Adipose tissue (tissue), 3 donors: ENCODE measurements around the gene TOB1. TPM values are rescaled to one million over a fixed set of nuclear protein-coding genes. Genes with fewer than 3 reads are reported as not detected.
A peak's percentile ranks its signal among the peaks of the same experiment; 100 is the strongest.

Source experiments
- H3K27ac ChIP-seq: one replicate; pipeline ENCODE4 v1.5.1; 2013; ENCODE audit warnings: low read depth, low read length
- WGBS, 3 donors: extraction: QIAGEN DNeasy Blood & Tissue Kit; methylation state at CpG; one replicate each; pipeline ENCODE4 v1.1.7; 2013; 5-methylcytosine and 5-hydroxymethylcytosine counted together
- polyA plus RNA-seq, 3 donors: library from polyadenylated mRNA; stranded (reverse); fragments of 200-250 nt; gene quantifications; one replicate each; pipeline ENCODE4 v1.2.3, GENCODE V29; 2013
- donor health status: healthy with polysubstance abuse.
- donor health status: Bipolar disorder and iron deficiency.
- donor health status: healthy.

TOB1 gene
- 10 to 100 TPM; 16.3 to 81.5 (median 25.4) TPM for polyA plus RNA-seq

- peak within 1 kb of the TSS; percentile 99 for H3K27ac ChIP-seq
- WGBS, 3 donors: 0 to 1% (median 0%) methylated on average over 55 to 75 of the region's 75 CpGs
These were observed at the start of gene TOB1 for GRCh38 chr17:50866261-50866949. TSS of gene TOB1 (minus strand) at chr17:50866354. CDS start at chr17:50864017, 2,337 bp downstream.

- 76 to 92% (median 88%) methylated on average over 11 of the region's 11 CpGs for WGBS, 3 donors
- H3K27ac ChIP-seq: no peak overlapping the region
These were observed 48.4 kb upstream of the TOB1 start for GRCh38 chr17:50914505-50915063.

DNA sequence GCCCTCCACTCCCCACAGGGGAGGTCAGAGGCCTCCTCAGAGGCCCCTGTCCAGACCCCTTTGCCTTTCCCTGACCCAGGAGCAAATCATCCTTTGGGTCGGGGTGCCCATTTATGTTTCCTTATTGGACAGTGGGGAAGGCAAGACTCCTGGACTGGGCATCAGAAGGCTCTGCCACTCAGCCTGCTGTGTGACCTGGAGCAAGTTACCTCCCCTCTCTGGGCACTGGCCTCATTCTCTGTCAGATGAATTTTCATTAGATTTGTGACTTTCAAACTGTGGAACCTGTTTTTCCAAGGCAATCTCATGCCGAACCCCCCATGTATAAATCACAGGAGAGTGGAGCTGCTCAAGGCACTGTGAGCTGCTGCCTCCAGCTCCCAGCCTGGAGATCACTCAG lies 47.0 kb upstream of the TOB1 start:
- no peak overlapping the region for H3K27ac ChIP-seq

DNA sequence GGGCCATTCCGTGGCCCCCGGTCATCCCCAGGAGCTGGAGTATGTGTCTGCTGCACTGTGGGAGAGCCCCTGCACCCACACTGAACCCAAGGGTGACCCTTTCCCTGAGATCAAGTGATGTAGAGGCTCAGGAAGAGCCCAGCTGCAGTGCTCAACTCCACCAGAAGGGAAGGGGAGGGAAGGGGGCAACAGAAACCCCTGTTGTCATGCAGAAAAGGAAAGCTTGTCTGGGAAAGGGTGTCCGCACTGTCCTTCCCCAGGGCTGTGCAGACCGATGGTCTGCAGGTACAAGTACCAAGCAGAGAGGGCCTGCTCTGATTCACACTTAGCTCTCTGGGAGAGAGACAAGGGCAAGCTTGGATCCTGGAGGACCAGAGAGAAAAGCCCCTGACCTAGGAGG lies 45.7 kb upstream of the TOB1 start:
- no peak overlapping the region for H3K27ac ChIP-seq
- 81 to 89% (median 86%) methylated on average over 4 of the region's 4 CpGs for WGBS, 3 donors

More for the DNA sequence above, 47.0 kb upstream of the TOB1 start:
- WGBS, 3 donors: 74 to 92% (median 92%) methylated on average over 2 of the region's 2 CpGs

DNA sequence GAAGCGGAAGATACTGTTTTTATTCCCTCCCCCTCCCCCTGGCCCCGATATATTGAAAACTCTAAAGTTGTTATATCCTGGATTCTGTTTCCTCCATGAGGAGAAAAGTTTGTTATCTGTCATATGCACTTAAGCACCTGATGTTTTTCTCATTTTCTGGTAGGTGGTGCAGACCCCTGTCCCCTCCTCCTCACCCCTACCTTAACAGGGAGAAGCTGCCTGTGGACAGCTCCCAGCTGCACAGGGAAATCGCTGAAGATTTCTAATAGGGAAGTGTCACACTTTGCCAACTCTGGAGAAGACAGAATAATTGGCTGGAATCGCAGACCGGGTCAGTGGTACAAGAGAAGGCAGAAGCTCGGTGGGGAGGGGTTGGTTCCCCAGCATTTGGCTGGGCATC lies 45.3 kb upstream of the TOB1 start:
- H3K27ac ChIP-seq: no peak overlapping the region

DNA sequence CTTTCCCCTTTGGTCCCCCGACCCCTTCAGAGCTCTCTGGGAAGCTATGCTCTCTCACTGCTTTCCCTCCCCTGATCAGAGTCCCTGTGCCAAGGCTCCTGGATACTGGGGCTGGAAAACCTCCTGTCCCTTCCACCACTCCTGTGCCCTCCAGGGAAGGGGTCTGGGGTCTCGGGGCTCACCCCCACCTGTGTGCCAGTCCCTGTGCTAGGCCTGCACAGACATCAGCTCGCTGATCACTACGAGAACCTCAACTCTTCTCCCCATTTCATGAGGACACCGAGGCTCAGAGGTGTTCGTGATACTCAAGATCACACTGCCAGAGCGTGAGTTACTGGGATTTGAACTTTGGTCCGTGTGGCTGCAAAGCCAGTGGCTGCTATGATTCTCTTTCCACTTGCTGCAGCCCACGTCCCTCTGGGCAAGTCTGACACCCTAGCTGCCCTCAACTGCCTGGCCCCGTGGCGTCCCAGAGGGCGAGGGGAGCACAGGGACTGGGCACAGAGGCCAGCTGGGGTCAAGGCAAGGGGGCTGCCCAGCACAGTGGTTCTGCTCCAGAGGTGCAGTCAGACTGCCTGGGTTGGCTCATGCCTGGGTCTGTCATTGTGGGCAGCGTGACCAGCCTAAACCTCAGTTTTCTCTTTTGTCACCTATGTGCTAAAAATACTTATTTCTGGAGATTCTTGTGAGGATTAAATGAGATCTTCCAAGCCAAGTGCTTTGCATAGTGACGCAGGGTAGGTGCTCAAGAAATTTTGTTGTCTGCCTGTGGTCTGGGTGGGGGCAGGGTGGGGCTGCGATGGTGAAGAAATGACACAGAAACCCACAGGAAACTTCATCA lies 43.8 kb upstream of the TOB1 start:
- H3K27ac ChIP-seq: no peak overlapping the region

More for the DNA sequence above, 45.3 kb upstream of the TOB1 start:
- 74 to 81% (median 76%) methylated on average over 6 of the region's 6 CpGs for WGBS, 3 donors

DNA sequence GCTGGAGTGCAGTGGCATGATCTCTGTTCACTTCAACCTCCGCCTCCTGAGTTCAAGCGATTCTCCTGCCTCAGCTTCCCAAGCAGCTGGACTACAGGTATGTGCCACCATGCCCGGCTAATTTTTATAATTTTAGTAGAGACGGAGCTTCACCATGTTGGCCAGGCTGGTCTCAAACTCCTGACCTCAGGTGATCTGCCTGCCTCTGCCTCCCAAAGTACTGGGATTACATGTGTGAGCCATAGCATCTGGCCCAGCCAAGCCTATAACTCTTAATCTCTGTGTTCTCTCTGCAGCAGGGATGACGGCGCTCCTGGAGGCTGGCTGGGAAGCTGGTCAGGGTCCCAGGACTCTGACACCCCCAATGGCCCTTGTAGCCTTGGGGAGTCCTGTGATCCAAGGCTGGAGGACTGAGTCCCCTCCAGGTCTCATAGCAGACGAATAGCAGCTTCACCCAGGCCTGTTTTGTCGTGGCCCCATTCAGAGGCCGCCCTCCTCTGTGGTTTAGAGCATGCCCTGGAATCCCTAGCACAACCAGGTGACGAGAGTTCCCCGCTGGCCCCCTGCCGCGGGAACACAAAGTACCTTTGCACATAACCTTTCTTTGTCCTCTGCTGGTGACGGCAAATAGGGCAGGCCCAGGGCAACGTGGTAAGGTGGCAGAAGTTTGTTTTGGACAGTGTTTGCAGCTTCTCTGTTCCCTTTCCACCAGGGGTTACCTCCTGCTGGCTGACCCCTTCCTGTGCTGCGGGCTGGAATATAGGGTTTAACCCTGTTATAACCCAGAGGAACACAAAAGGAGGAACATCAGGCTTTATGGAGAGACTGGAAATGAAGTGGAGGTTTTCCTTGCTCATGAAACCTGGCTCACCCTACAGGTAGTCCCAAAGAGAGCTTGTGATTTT lies 43.0 kb upstream of the TOB1 start:
- H3K27ac ChIP-seq: no peak overlapping the region
- WGBS, 3 donors: 35 to 62% (median 60%) methylated on average over 16 of the region's 16 CpGs

More for the DNA sequence above, 43.8 kb upstream of the TOB1 start:
- WGBS, 3 donors: 52 to 72% (median 68%) methylated on average over 15 of the region's 15 CpGs

GRCh38 chr17:50908140-50908859 lies 42.1 kb upstream of the TOB1 start:
- WGBS, 3 donors: 62 to 86% (median 81%) methylated on average over 8 of the region's 8 CpGs

GRCh38 chr17:50906443-50906842 lies 40.3 kb upstream of the TOB1 start:
- no peak overlapping the region for H3K27ac ChIP-seq
- WGBS, 3 donors: 77 to 98% (median 93%) methylated on average over 4 of the region's 4 CpGs

More at GRCh38 chr17:50908140-50908859, 42.1 kb upstream of the TOB1 start:
- H3K27ac ChIP-seq: no peak overlapping the region

GRCh38 chr17:50905460-50905803 lies 39.3 kb upstream of the TOB1 start:
- no peak overlapping the region for H3K27ac ChIP-seq
- 36 to 62% (median 62%) methylated on average over 1 of the region's 1 CpG for WGBS, 3 donors

GRCh38 chr17:50904518-50905459 lies 38.6 kb upstream of the TOB1 start:
- peak overlapping the region; percentile 40 for H3K27ac ChIP-seq
- WGBS, 3 donors: 21 to 64% (median 51%) methylated on average over 16 of the region's 16 CpGs

- WGBS, 3 donors: 42 to 81% (median 80%) methylated on average over 10 of the region's 10 CpGs
- H3K27ac ChIP-seq: peak overlapping the region; percentile 40
These were observed 37.7 kb upstream of the TOB1 start for GRCh38 chr17:50903604-50904517.

DNA sequence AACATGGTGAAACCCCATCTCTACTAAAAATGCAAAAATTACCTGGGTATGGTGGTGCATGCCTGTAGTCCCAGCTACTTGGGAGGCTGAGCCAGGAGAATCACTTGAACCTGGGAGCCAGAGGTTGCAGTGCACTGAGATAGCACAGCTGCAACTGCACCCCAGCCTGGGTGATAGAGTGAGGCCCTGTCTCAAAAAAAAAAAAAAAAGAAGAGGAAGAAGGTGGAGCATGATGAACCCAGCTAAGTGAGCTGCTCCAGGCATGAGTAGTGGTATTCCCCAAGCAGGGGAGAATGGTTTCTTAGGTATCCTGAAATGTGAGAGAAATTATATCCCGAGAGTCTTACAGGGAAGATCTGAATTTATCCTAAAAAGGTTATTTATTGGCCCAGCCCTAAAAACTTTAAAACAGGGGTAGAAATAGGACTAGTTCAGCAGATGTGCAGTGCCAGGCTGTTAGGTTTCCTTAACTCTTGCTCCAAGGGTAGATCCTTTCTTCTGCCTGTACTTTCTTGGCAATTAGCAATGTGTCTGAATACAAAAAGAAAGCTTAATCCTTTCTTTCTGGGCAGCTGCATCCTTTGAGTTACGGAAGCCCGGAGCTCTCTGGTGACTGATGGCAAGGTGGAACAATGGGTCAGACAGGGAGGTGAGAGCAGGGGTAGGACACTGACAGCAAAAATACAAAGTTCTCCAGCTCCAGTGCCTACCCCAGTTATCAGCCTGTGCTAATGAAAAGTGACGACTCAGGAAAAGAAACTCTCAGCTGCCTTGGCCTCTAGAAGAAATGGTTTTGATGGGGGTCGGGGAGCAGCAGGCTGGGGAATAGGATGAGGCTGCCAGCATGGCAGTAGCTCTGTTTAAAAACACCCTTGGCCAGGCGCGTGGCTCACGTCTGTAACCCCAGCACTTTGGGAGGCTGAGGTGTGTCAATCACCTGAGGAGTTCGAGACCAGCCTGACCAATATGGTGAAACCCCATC lies 36.5 kb upstream of the TOB1 start:
- H3K27ac ChIP-seq: no peak overlapping the region
- 69 to 80% (median 79%) methylated on average over 9 of the region's 9 CpGs for WGBS, 3 donors

DNA sequence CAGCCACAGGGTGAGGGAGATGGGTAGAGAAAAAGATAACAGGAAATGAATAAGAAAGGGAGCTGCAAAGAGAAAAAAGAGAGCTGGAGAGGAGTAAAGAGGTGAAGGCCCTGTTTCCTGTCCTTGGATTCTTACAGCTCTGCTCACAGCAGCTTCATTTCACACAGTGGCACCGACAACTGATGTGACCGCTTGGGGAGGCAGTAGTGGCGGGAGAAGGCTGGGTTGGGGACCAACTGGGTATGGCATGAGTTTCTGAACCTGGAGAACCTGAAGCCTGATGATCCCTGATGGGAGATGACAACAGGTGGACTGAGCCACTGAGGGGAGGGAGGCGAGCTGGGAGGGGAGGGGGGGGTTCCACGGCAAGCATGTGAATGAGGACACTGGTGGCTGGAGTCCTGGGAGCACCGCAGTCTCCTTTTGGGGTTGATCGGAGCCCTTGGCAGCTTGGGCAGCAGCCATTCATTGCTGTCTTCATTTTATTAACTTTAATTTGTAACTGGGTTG lies 34.3 kb upstream of the TOB1 start:
- WGBS, 3 donors: 68 to 90% (median 86%) methylated on average over 7 of the region's 7 CpGs
- H3K27ac ChIP-seq: no peak overlapping the region
